Measurements from ENCODE around the gene C12orf43.

GRCh38 chr12:120970310-120970709 lies 46.0 kb downstream of the C12orf43 start:
- no peak for TF ChIP-seq CTCF (IDR thresholded peaks at IDR 0.05; ENCODE audit: insufficient read depth, low read length)
- TF ChIP-seq POLR2AphosphoS5 (IDR thresholded peaks at IDR 0.05; ENCODE audit: low read depth), result no peak
- TF ChIP-seq REST (IDR thresholded peaks at IDR 0.05; ENCODE audit: insufficient replicate concordance, low read depth), result no peak
- TF ChIP-seq GABPA (IDR thresholded peaks at IDR 0.05; ENCODE audit: low read depth), result no peak
- no peak for TF ChIP-seq SPI1 (IDR thresholded peaks at IDR 0.05; ENCODE audit: borderline replicate concordance, low read depth)

Measured in HL-60 (cell line).